Measurements from ENCODE around the gene EPN1.

- no peak for TF ChIP-seq CTCF (IDR thresholded peaks at IDR 0.05; ENCODE audit: insufficient read depth, low read depth, low read length)
- TF ChIP-seq EZH2 (IDR thresholded peaks at IDR 0.05; ENCODE audit: insufficient read depth, low read length), result no peak
Measured at GRCh38 chr19:55659822-55660221, 15.2 kb upstream of the EPN1 start.

Data from astrocyte (in vitro differentiated cells and primary cell).